ENCODE data around the gene LRBA. TPM values are rescaled to one million over a fixed set of nuclear protein-coding genes. Genes with fewer than 3 reads are reported as not detected.

Gene LRBA
- total and polyA plus RNA-seq, 12 donors, result 6.2 to 31.2 (median 23.9) TPM

- H3K9me3 ChIP-seq, result peaks cover 0 to 19% (median 0%) of the 10 kb centered on the region in 11 donors
- H3K36me3 ChIP-seq, result peaks cover 0 to 75% (median 22%) of the 10 kb centered on the region in 9 donors
- H3K27me3 ChIP-seq, result no peaks in the 10 kb centered on the region
- 96 to 97% methylated on average over 1 of the region's 1 CpG for WGBS, 2 donors
- no peak overlapping the region for H3K4me3 ChIP-seq
- no peak overlapping the region for H3K27ac ChIP-seq
- no peak for TF ChIP-seq CTCF (IDR thresholded peaks at IDR 0.05)
- intact Hi-C loops (cut with DNase I), result no loop called here
- H3K4me1 ChIP-seq, result peaks cover 0 to 5% (median 0%) of the 10 kb centered on the region in 9 donors
- DNase-seq (no peak), ATAC-seq (no peak)
Observed at GRCh38 chr4:150911326-150911725, 103.8 kb downstream of the LRBA start.

GRCh38 chr4:150909116-150909515 is 106.0 kb downstream of the LRBA start:
- whole genome bisulfite sequencing, 2 donors, result 86 to 90% methylated on average over 3 of the region's 3 CpGs
- no peak for TF ChIP-seq CTCF (IDR thresholded peaks at IDR 0.05)
- Histone ChIP-seq H3K27me3 (no peaks in the 10 kb centered on the region), H3K4me1 (peaks cover 0 to 7% (median 0%) of the 10 kb centered on the region in 9 donors), H3K36me3 (peaks cover 0 to 65% (median 22%) of the 10 kb centered on the region in 9 donors), H3K9me3 (peaks cover 0 to 19% (median 0%) of the 10 kb centered on the region in 11 donors), H3K27ac (no peak overlapping the region), H3K4me3 (no peak overlapping the region)
- no peak for DNase-seq
- intact Hi-C loops (cut with DNase I), result no loop called here
- ATAC-seq, result no peak

- WGBS, 2 donors, result 44 to 56% methylated on average over 3 of the region's 3 CpGs
- peak in 2 of 8 donors; percentile 42 to 44 for ATAC-seq
- intact Hi-C loops (cut with DNase I), result no loop called here
- Histone ChIP-seq H3K36me3 (peaks cover 0 to 44% (median 17%) of the 10 kb centered on the region in 9 donors), H3K4me1 (peaks cover 0 to 7% (median 0%) of the 10 kb centered on the region in 9 donors), H3K27me3 (no peaks in the 10 kb centered on the region), H3K4me3 (no peak overlapping the region), H3K9me3 (peaks cover 0 to 14% (median 0%) of the 10 kb centered on the region in 11 donors), H3K27ac (no peak overlapping the region)
- DNase-seq, result peak in 1 of 2 donors; percentile 8
- TF ChIP-seq CTCF (IDR thresholded peaks at IDR 0.05), result no peak
Observed at GRCh38 chr4:150906987-150907633, 108.0 kb downstream of the LRBA start.

- H3K27me3 ChIP-seq, result no peaks in the 10 kb centered on the region
- H3K9me3 ChIP-seq, result no peaks in the 10 kb centered on the region
- no peak for DNase-seq
- no peak overlapping the region for H3K4me3 ChIP-seq
- H3K36me3 ChIP-seq, result peaks cover 0 to 38% (median 12%) of the 10 kb centered on the region in 9 donors
- intact Hi-C loops (cut with DNase I), result no loop called here
- no peak overlapping the region for H3K27ac ChIP-seq
- TF ChIP-seq CTCF (IDR thresholded peaks at IDR 0.05), result no peak
- peaks cover 0 to 7% (median 0%) of the 10 kb centered on the region in 9 donors for H3K4me1 ChIP-seq
- 63 to 65% methylated on average over 3 of the region's 3 CpGs for WGBS, 2 donors
- ATAC-seq, result no peak
Observed at GRCh38 chr4:150904671-150905070, 110.4 kb downstream of the LRBA start.
